AG08396 (cell line): Measurements from ENCODE around the gene DIABLO.
"Not testable (repeated sequence)": the region's sequence is repeated elsewhere in the genome, so short reads cannot be mapped to it uniquely, and the experiment has no call there.

Experiments
- DNase-seq: peaks from one replicate; pipeline ENCODE4 v3.0.0; 2012; ENCODE audit warnings: low spot score, mixed read lengths

The DIABLO gene

GRCh38 chr12:122225683-122226365 is at the start of gene DIABLO:
Gene DIABLO (minus strand): TSS chr12:122226052. CDS start chr12:122226014, 38 bp downstream.
- DNase-seq = peak; percentile 98

GRCh38 chr12:122275459-122275858 is 49.6 kb upstream of the DIABLO start:
- no peak for DNase-seq

- DNase-seq = peak; percentile 94
Observed at GRCh38 chr12:122266230-122266901, 40.5 kb upstream of the DIABLO start, which contains the start of gene VPS33A. Gene VPS33A (minus strand): TSS chr12:122266494. CDS start chr12:122266408, 86 bp downstream.

- DNase-seq = peak; percentile 25
Observed at GRCh38 chr12:122265886-122266229, 40.0 kb upstream of the DIABLO start.

- DNase-seq = no peak
Observed at GRCh38 chr12:122265476-122265875, 39.6 kb upstream of the DIABLO start.

GRCh38 chr12:122260735-122261134 is 34.9 kb upstream of the DIABLO start:
- DNase-seq = not testable (repeated sequence)

- DNase-seq = not testable (repeated sequence)
Observed at GRCh38 chr12:122258939-122259338, 33.1 kb upstream of the DIABLO start.

GRCh38 chr12:122258462-122258861 is 32.6 kb upstream of the DIABLO start:
- DNase-seq = not testable (repeated sequence)

- no peak for DNase-seq
Observed at GRCh38 chr12:122250536-122250935, 24.7 kb upstream of the DIABLO start.

GRCh38 chr12:122250047-122250446 is 24.2 kb upstream of the DIABLO start:
- no peak for DNase-seq

- DNase-seq = no peak
Observed at GRCh38 chr12:122245553-122245952, 19.7 kb upstream of the DIABLO start.

- no peak for DNase-seq
Observed at GRCh38 chr12:122244565-122245371, 18.9 kb upstream of the DIABLO start.

GRCh38 chr12:122243965-122244364 is 18.1 kb upstream of the DIABLO start:
- DNase-seq = no peak

GRCh38 chr12:122238861-122239260 is 13.0 kb upstream of the DIABLO start:
- no peak for DNase-seq

- no peak for DNase-seq
Observed at GRCh38 chr12:122235741-122236140, 9.9 kb upstream of the DIABLO start.

- no peak for DNase-seq
Observed at GRCh38 chr12:122232691-122233090, 6.8 kb upstream of the DIABLO start.

GRCh38 chr12:122230798-122231197 is 4.9 kb upstream of the DIABLO start:
- no peak for DNase-seq

- DNase-seq = no peak
Observed at GRCh38 chr12:122228092-122228491, 2.2 kb upstream of the DIABLO start.

GRCh38 chr12:122227341-122227740 is 1.5 kb upstream of the DIABLO start:
- DNase-seq = no peak

GRCh38 chr12:122226366-122227125 is 694 bp upstream of the DIABLO start:
- no peak for DNase-seq

GRCh38 chr12:122216445-122216844 is 9.4 kb downstream of the DIABLO start:
- DNase-seq = no peak

GRCh38 chr12:122215771-122216170 is 10.1 kb downstream of the DIABLO start:
- DNase-seq = no peak
